K562 (cell line): ENCODE measurements around the gene THADA. TPM values are rescaled to one million over a fixed set of nuclear protein-coding genes. Genes with fewer than 3 reads are reported as not detected.

Experiments
- ARID1B ChIP-seq: fragments of 450-650 bp; IDR thresholded peaks from 2 replicates; pipeline ENCODE4 v1.6.1; 2016; ENCODE audit warnings: antibody characterized with exemption, mild to moderate bottlenecking, inconsistent platforms
- ATF1 ChIP-seq, 2 experiments: fragments of 450-650 bp in 1 of 2; IDR thresholded peaks; 2 replicates each; pipeline ENCODE4 v1.6.1; 2016; ENCODE audit warnings: missing compliant biosample characterization in 1 of 2, missing genetic modification characterization in 1 of 2
- CBFA2T3 ChIP-seq: fragments of 450-650 bp; IDR thresholded peaks from 2 replicates; pipeline ENCODE4 v1.6.1; 2017
- ETV5 ChIP-seq: sonication (generic); formaldehyde crosslinking; IDR thresholded peaks from 2 replicates; pipeline ENCODE4 v1.4.0; 2020; ENCODE audit warnings: low read depth, mild to moderate bottlenecking, missing genetic modification reagents
- FOXM1 ChIP-seq, 2 experiments: fragments of 450-650 bp in 1 of 2; sonication (generic) in 1 of 2; formaldehyde crosslinking in 1 of 2; IDR thresholded peaks; 2 replicates each; pipeline versions ENCODE4 v1.6.1 to v1.9.0; 2017 to 2022; ENCODE audit warnings: low read depth in 2 of 2, mild to moderate bottlenecking in 2 of 2, missing genetic modification reagents in 1 of 2, moderate library complexity in 1 of 2
- HDAC8 ChIP-seq: fragments of 450-650 bp; IDR thresholded peaks from 2 replicates; pipeline ENCODE4 v1.6.1; 2016; ENCODE audit warnings: mild to moderate bottlenecking, missing genetic modification characterization, moderate library complexity, missing compliant biosample characterization
- HDGF ChIP-seq: fragments of 450-650 bp; IDR thresholded peaks from 2 replicates; pipeline ENCODE4 v1.6.1; 2016
- KLF13 ChIP-seq: fragments of 450-650 bp; IDR thresholded peaks from 2 replicates; pipeline ENCODE4 v1.6.1; 2016; ENCODE audit warnings: missing genetic modification characterization, low read depth, mild to moderate bottlenecking, missing compliant biosample characterization, moderate library complexity, borderline replicate concordance
- MTA2 ChIP-seq: fragments of 450-650 bp; IDR thresholded peaks from 2 replicates; pipeline ENCODE4 v1.6.1; 2016; ENCODE audit warnings: low read depth
- POLR2A ChIP-seq: fragments of 450-650 bp; conservative IDR thresholded peaks from 2 replicates; pipeline ENCODE4 v1.6.1; 2016
- POLR2H ChIP-seq: IDR thresholded peaks from 2 replicates; pipeline ENCODE4 v1.6.1; 2016; ENCODE audit warnings: missing genetic modification characterization, low read depth, mild to moderate bottlenecking, control low read depth, missing compliant biosample characterization, moderate library complexity
- RAD51 ChIP-seq: fragments of 450-650 bp; IDR thresholded peaks from 2 replicates; pipeline ENCODE4 v1.7.1; 2016; ENCODE audit warnings: low read depth, mild to moderate bottlenecking, borderline replicate concordance
- SAFB ChIP-seq: fragments of 200-400 bp; formaldehyde crosslinking; IDR thresholded peaks from 2 replicates; pipeline ENCODE4 v1.6.1; 2017; ENCODE audit warnings: low read depth, low read length, borderline replicate concordance
- TCF7L2 ChIP-seq: fragments of 150-350 bp; IDR thresholded peaks from 2 replicates; pipeline ENCODE4 v1.6.1; 2016; ENCODE audit warnings: low read depth, mild to moderate bottlenecking, low read length, moderate library complexity
- ZNF165 ChIP-seq: fragments of 250-450 bp; sonication (Bioruptor Pico); IDR thresholded peaks from 2 replicates; pipeline ENCODE4 v1.4.0; 2020; ENCODE audit warnings: borderline replicate concordance
- ZNF239 ChIP-seq: fragments of 250-450 bp; sonication (Bioruptor Pico); IDR thresholded peaks from 2 replicates; pipeline ENCODE4 v1.4.0; 2020; ENCODE audit warnings: mild to moderate bottlenecking
- ZNF263 ChIP-seq: sonication (generic); formaldehyde crosslinking; IDR thresholded peaks from 2 replicates; pipeline ENCODE4 v1.8.0; 2022; ENCODE audit warnings: mild to moderate bottlenecking, missing genetic modification reagents, borderline replicate concordance
- ZNF3 ChIP-seq: fragments of 250-450 bp; sonication (Bioruptor Pico); IDR thresholded peaks from 2 replicates; pipeline ENCODE4 v1.5.0; 2021; ENCODE audit warnings: mild to moderate bottlenecking, moderate library complexity
- polyA plus RNA-seq, 8 experiments: library from polyadenylated mRNA; depleted of rRNA in 4 of 8; stranded (reverse) in 5 of 8; unstranded in 3 of 8; fragments of >200 nt; fragmentation: Nextera tagmentation in 2 of 8; fragmentation: Illumina TruSeq in 1 of 8; extraction: Ambion mirVana in 2 of 8; extraction: Trizol in 1 of 8; gene quantifications; 2 replicates each; pipeline versions ENCODE4 v1.2.1 to v1.2.3, GENCODE V29; 2011 to 2014; ENCODE audit warnings: inconsistent platforms in 1 of 8, missing spikeins in 1 of 8
- total RNA-seq, 7 experiments: library from RNA; depleted of rRNA in 6 of 7; stranded (reverse); fragments of >200 nt in 6 of 7; fragmentation: Illumina TruSeq in 2 of 7; extraction: Trizol in 2 of 7; gene quantifications; 2 replicates each; pipeline versions ENCODE4 v1.2.1 to v1.2.3, GENCODE V29; 2011 to 2021; ENCODE audit warnings: low replicate concordance in 1 of 7
- TF ChIP-seq, protein P1 (sequence below): fragments of 450-650 bp; conservative IDR thresholded peaks from 2 replicates; pipeline ENCODE4 v1.6.1; 2016; ENCODE audit warnings: missing genetic modification characterization, low read depth, mild to moderate bottlenecking, missing compliant biosample characterization, moderate library complexity
- TF ChIP-seq, protein P2 (sequence below): sonication (generic); formaldehyde crosslinking; IDR thresholded peaks from 2 replicates; pipeline ENCODE4 v1.8.1; 2022; ENCODE audit warnings: missing genetic modification reagents
- TF ChIP-seq, protein P3 (sequence below), 2 experiments: fragments of 450-650 bp in 1 of 2; sonication (generic) in 1 of 2; formaldehyde crosslinking; conservative IDR thresholded peaks; 2 replicates each; pipeline versions ENCODE4 v1.4.0 to v1.8.1; 2020 to 2022; ENCODE audit warnings: mild to moderate bottlenecking in 1 of 2, missing genetic modification reagents in 1 of 2
- TF ChIP-seq, protein P4 (sequence below): sonication (generic); formaldehyde crosslinking; IDR thresholded peaks from 2 replicates; pipeline ENCODE4 v1.8.1; 2023; ENCODE audit warnings: mild to moderate bottlenecking, missing genetic modification reagents

Gene THADA
- total and polyA plus RNA-seq, 9 of the 15 experiments (the other 6 are each of a cell fraction or from before 2014, with no cell fraction given) = 17.8 to 34.7 (median 31.9) TPM

DNA sequence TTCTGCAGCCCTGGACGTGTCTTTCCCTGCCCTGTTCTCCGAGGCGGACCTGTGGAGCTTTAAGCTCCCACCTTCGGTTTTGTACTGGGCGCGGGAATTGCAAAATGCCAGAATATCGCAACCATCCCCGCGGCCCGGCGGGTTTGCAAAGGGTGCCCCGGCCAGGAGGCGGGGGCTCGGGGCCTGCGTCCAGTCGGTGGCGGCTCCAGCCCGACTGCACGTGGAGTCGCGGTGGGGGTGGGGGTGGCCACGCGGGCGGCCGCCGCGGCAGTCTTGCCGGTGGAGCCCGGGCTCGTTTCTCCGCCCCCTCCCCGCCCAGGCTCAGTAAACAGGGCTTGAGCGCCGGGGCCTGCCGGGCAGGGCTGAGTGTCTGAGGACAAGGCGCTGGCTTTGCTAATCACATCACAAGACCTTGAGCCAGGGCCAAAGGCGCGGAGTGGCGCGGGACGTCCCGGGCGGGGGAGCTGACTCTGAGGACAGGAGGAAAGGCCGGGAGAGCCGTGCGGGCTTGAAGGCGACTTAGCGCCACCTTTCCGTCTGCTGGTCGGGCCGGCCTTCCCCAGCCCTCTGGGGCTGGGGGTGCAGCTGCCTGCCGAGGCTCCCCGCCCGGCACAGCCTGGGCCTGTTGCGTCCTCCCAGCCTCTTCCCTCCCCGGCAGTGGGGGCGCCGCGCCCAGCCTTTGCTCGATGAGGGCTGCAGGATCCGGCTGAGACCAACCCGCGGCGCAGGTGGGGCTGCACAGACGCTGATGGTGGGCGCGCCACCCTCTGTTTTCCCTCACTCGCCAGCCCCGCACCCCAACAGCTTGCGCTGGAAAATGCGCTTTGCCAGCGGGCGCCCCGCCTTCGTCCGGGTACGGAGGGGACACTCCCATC lies 368.6 kb downstream of the THADA start (continued):
- TF ChIP-seq HDGF (peak; percentile 23; the same call in 1 of the 2 replicates), ETV5 (CRISPR knock-in tag) (peak; percentile 34; the same call in 1 of the 2 replicates), SAFB (0 out of 2 replicates have a peak, but pooled peaks have one; percentile 12), ZNF263 (CRISPR knock-in tag) (peak; percentile 8; the same call in 1 of the 2 replicates), MTA2 (no peak), HDAC8 (tag) (peak; percentile 32; the same call in 1 of the 2 replicates), FOXM1 (IDR thresholded peaks at IDR 0.05; ENCODE audit: low read depth) (no peak), FOXM1 (CRISPR knock-in tag; IDR thresholded peaks at IDR 0.05; ENCODE audit: low read depth) (peak; percentile 70; the same call in 1 of the 2 replicates), ZNF3 (CRISPR knock-in tag) (no peak), ZNF165 (CRISPR knock-in tag) (no peak), TCF7L2 (no peak), ARID1B (peak; percentile 25), ATF1 (CRISPR knock-in tag; IDR thresholded peaks at IDR 0.05) (no peak), ATF1 (tag; IDR thresholded peaks at IDR 0.05) (peak; percentile 71), RAD51 (no peak), ZNF239 (CRISPR knock-in tag) (no peak), CBFA2T3 (0 out of 2 replicates have a peak, but pooled peaks have one; percentile 3), POLR2H (tag) (0 out of 2 replicates have a peak, but pooled peaks have one; percentile 83), POLR2A (peak; percentile 68), KLF13 (tag) (peak; percentile 29; the same call in 1 of the 2 replicates)
- TF ChIP-seq, protein P1, sequence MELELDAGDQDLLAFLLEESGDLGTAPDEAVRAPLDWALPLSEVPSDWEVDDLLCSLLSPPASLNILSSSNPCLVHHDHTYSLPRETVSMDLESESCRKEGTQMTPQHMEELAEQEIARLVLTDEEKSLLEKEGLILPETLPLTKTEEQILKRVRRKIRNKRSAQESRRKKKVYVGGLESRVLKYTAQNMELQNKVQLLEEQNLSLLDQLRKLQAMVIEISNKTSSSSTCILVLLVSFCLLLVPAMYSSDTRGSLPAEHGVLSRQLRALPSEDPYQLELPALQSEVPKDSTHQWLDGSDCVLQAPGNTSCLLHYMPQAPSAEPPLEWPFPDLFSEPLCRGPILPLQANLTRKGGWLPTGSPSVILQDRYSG (tag) = no peak
- TF ChIP-seq, protein P2, sequence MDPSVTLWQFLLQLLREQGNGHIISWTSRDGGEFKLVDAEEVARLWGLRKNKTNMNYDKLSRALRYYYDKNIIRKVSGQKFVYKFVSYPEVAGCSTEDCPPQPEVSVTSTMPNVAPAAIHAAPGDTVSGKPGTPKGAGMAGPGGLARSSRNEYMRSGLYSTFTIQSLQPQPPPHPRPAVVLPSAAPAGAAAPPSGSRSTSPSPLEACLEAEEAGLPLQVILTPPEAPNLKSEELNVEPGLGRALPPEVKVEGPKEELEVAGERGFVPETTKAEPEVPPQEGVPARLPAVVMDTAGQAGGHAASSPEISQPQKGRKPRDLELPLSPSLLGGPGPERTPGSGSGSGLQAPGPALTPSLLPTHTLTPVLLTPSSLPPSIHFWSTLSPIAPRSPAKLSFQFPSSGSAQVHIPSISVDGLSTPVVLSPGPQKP (CRISPR knock-in tag) = no peak
- TF ChIP-seq, protein P3, sequence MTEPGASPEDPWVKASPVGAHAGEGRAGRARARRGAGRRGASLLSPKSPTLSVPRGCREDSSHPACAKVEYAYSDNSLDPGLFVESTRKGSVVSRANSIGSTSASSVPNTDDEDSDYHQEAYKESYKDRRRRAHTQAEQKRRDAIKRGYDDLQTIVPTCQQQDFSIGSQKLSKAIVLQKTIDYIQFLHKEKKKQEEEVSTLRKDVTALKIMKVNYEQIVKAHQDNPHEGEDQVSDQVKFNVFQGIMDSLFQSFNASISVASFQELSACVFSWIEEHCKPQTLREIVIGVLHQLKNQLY (CRISPR knock-in tag; conservative IDR thresholded peaks at IDR 0.05) = no peak
- TF ChIP-seq, protein P4, sequence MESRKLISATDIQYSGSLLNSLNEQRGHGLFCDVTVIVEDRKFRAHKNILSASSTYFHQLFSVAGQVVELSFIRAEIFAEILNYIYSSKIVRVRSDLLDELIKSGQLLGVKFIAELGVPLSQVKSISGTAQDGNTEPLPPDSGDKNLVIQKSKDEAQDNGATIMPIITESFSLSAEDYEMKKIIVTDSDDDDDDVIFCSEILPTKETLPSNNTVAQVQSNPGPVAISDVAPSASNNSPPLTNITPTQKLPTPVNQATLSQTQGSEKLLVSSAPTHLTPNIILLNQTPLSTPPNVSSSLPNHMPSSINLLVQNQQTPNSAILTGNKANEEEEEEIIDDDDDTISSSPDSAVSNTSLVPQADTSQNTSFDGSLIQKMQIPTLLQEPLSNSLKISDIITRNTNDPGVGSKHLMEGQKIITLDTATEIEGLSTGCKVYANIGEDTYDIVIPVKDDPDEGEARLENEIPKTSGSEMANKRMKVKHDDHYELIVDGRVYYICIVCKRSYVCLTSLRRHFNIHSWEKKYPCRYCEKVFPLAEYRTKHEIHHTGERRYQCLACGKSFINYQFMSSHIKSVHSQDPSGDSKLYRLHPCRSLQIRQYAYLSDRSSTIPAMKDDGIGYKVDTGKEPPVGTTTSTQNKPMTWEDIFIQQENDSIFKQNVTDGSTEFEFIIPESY = peak; percentile 21; the same call in 1 of the 2 replicates
